NB4 (cell line): ENCODE results near the gene PCK1.

Source experiments
- CTCF ChIP-seq: IDR thresholded peaks from one replicate; pipeline ENCODE4 v1.5.1; 2012; ENCODE audit warnings: low read depth, low read length
- MAX ChIP-seq: IDR thresholded peaks from 2 replicates; pipeline ENCODE4 v1.6.1; 2011; ENCODE audit warnings: low read depth, low read length
- POLR2A ChIP-seq: IDR thresholded peaks from 2 replicates; pipeline ENCODE4 v1.6.1; 2011; ENCODE audit warnings: mild to moderate bottlenecking; ENCODE audit not compliant: insufficient read length; ENCODE audit errors: extremely low read depth

- no peak for TF ChIP-seq CTCF
- TF ChIP-seq POLR2A, result no peak
- no peak for TF ChIP-seq MAX
These were observed 55.4 kb downstream of the PCK1 start for GRCh38 chr20:57616143-57616951.
